HepG2 (cell line): ENCODE results near the gene NFATC2. TPM values are rescaled to one million over a fixed set of nuclear protein-coding genes. Genes with fewer than 3 reads are reported as not detected.

Experiments
- ATAC-seq: fragments of 200-7000 bp; cut with Tn5 transposase; 3 replicates; pipeline ENCODE4 v1.9.1; 2020; ENCODE audit warnings: mild to moderate bottlenecking, moderate library complexity
- BruUV-seq: library from RNA; stranded (reverse); fragments of 400-500 nt; replicated peaks from 2 replicates; lab custom pipeline; 2021; lab: Mats Ljungman, UMichigan
- CTCF ChIA-PET: fragments of 300-600 bp; formaldehyde crosslinking; extraction: SDS; loops from one replicate; lab custom pipeline; 2021; ENCODE audit warnings: low total read pairs, inconsistent platforms, low intra/inter-chr PET ratio; lab: Yijun Ruan, JAX
- POLR2A ChIA-PET: fragments of 350-600 bp; sonication (Branson Sonifier 250); formaldehyde crosslinking; loops from one replicate; lab custom pipeline; 2020; ENCODE audit warnings: antibody characterized with exemption, inconsistent platforms; lab: Yijun Ruan, JAX
- DNase-seq: peaks from one replicate; pipeline ENCODE4 v3.0.0-alpha.2; 2015; ENCODE audit warnings: low spot score
- FAIRE-seq: peaks from 3 replicates; lab custom pipeline; 2011; peaks lifted over from hg19 to GRCh38; lab: Jason Lieb, UNC
- H2AFZ ChIP-seq: one replicate; pipeline ENCODE4 v1.6.1; 2011; ENCODE audit warnings: low read length, inconsistent platforms
- H3K27ac ChIP-seq: fragments of 300-600 bp; 3 replicates; pipeline ENCODE4 v1.8.0; 2011; ENCODE audit warnings: mixed run types, mild to moderate bottlenecking, mixed read lengths, low read length, inconsistent platforms; ENCODE audit not compliant: insufficient read depth; ENCODE audit errors: extremely low read length
- H3K27me3 ChIP-seq, 2 experiments: fragments of 200-600 bp in 1 of 2; 2 replicates in 1 of 2; 3 replicates in 1 of 2; pipeline versions ENCODE4 v1.6.0 to v1.8.0; 2011; ENCODE audit warnings: low read length in 2 of 2, mild to moderate bottlenecking in 2 of 2, moderate library complexity in 2 of 2, inconsistent platforms in 1 of 2; ENCODE audit not compliant: insufficient read depth in 2 of 2, control insufficient read depth in 1 of 2
- H3K36me3 ChIP-seq, 2 experiments: fragments of 200-600 bp in 1 of 2; replicated peaks in 1 of 2; 2 replicates in 1 of 2; 3 replicates in 1 of 2; pipeline versions ENCODE4 v1.5.1 to v1.8.0; 2011; ENCODE audit warnings: low read length in 2 of 2, inconsistent platforms in 1 of 2; ENCODE audit not compliant: insufficient read depth in 2 of 2, control insufficient read depth in 1 of 2
- H3K4me1 ChIP-seq: 2 replicates; pipeline ENCODE4 v1.5.1; 2012; ENCODE audit warnings: low read length, inconsistent platforms; ENCODE audit not compliant: insufficient read depth
- H3K4me2 ChIP-seq: 2 replicates; pipeline ENCODE4 v1.6.0; 2011; ENCODE audit warnings: low read depth, low read length, inconsistent platforms
- H3K4me3 ChIP-seq, 3 experiments: fragments of 200-600 bp in 1 of 3; sonication (generic), shearing (Covaris generic) in 1 of 3; replicated peaks in 1 of 3; 2 replicates each; pipeline ENCODE4 v1.5.1; 2011 to 2016; ENCODE audit warnings: low read length in 3 of 3, inconsistent platforms in 2 of 3, low read depth in 2 of 3, mild to moderate bottlenecking in 2 of 3, control low read depth in 1 of 3, mixed read lengths in 1 of 3; ENCODE audit not compliant: insufficient read depth in 1 of 3
- H3K79me2 ChIP-seq: one replicate; pipeline ENCODE4 v1.6.1; 2011; ENCODE audit warnings: low read length, inconsistent platforms; ENCODE audit not compliant: insufficient read depth
- H3K9ac ChIP-seq: 2 replicates; pipeline ENCODE4 v1.6.0; 2011; ENCODE audit warnings: mild to moderate bottlenecking, low read depth, low read length, inconsistent platforms; ENCODE audit not compliant: insufficient read depth
- H3K9me3 ChIP-seq: 2 replicates; pipeline ENCODE4 v1.5.1; 2012; ENCODE audit warnings: mild to moderate bottlenecking, low read length
- H4K20me1 ChIP-seq: 2 replicates; pipeline ENCODE4 v1.6.0; 2011; ENCODE audit warnings: inconsistent platforms, mild to moderate bottlenecking, low read length, moderate library complexity; ENCODE audit not compliant: insufficient read depth
- FOXK1 ChIP-seq: sonication (generic); formaldehyde crosslinking; IDR thresholded peaks from 2 replicates; pipeline ENCODE4 v1.4.0; 2020; ENCODE audit warnings: low read depth, missing genetic modification reagents, borderline replicate concordance
- JDP2 ChIP-seq: sonication (generic); formaldehyde crosslinking; IDR thresholded peaks from 2 replicates; pipeline ENCODE4 v1.8.1; 2022; ENCODE audit warnings: missing genetic modification reagents, borderline replicate concordance
- RAD21 ChIP-seq: fragments of 450-650 bp; formaldehyde crosslinking; IDR thresholded peaks from 2 replicates; pipeline ENCODE4 v1.5.0; 2020; ENCODE audit warnings: mild to moderate bottlenecking
- TFDP1 ChIP-seq: IDR thresholded peaks from 2 replicates; pipeline ENCODE4 v1.6.1; 2016; ENCODE audit warnings: missing compliant biosample characterization, missing genetic modification reagents, borderline replicate concordance
- ZNF891 ChIP-seq: sonication (generic); formaldehyde crosslinking; IDR thresholded peaks from 2 replicates; pipeline ENCODE4 v1.5.0; 2020; ENCODE audit warnings: mild to moderate bottlenecking, missing genetic modification reagents
- WGBS: methylation state at CpG from one replicate; pipeline ENCODE4 v1.1.6; 2017; ENCODE audit warnings: low lambda C conversion rate; 5-methylcytosine and 5-hydroxymethylcytosine counted together
- in situ Hi-C: cut with HindIII; loops from 2 replicates; pipeline ENCODE4 v1.10.0; 2017; ENCODE audit warnings: low pct_unique_long_range_greater_than_20kb; ENCODE audit not compliant: extremely low pct_ligation_motif_present
- intact Hi-C: fragments of 100-400 bp; cut with micrococcal nuclease; formaldehyde crosslinking; loops from one replicate; pipeline ENCODE4 v1.10.0; 2022; ENCODE audit not compliant: unreplicated experiment
- polyA plus RNA-seq, 8 experiments: library from polyadenylated mRNA; depleted of rRNA in 3 of 8; stranded (reverse) in 7 of 8; unstranded in 1 of 8; fragments of >200 nt; fragmentation: Illumina TruSeq in 4 of 8; extraction: Trizol in 4 of 8; gene quantifications; 2 replicates each; pipeline versions ENCODE4 v1.2.1 to v1.2.3, GENCODE V29; 2011 to 2016; ENCODE audit warnings: low read depth in 4 of 8, missing spikeins in 1 of 8, mixed read lengths in 1 of 8; ENCODE audit not compliant: insufficient read depth in 1 of 8
- total RNA-seq, 5 experiments: library from RNA; depleted of rRNA; stranded (reverse); fragments of >200 nt; fragmentation: Illumina TruSeq; extraction: Trizol; gene quantifications; 2 replicates each; pipeline ENCODE4 v1.2.3, GENCODE V29; 2016; ENCODE audit warnings: low read depth in 1 of 5

The NFATC2 gene
- total and polyA plus RNA-seq, 2 of the 13 experiments (the other 11 are each of a cell fraction or from before 2014, with no cell fraction given), result 1.9 to 3.3 TPM

DNA sequence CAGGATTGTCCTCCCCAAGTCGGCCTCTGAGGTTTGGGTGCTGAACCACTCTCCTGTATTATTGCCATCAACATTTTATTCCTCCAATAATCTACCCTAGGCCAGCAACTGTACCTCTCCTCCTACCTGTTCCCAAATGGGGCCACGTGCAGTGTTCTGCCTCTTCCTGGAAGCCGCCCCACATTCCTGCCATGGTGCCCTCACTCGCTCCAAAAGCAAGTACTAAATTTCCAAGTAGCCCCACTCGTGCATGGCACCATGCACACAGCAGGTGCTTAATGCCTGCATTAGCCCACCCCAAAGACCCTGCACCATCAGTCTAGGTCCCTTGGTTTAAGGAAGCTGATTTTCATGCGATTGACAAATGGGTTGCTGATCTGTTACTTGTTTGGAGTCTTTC lies 147.8 kb downstream of the NFATC2 start:
- Histone ChIP-seq H3K4me3 (no peak overlapping the region), H3K27ac (no peak overlapping the region), H3K4me2 (no peak overlapping the region), H3K27me3 (no peaks in the 10 kb centered on the region), H3K36me3 (peaks cover 1 to 19% of the 10 kb centered on the region in 2 experiments; a peak in 2 of 5 replicates), H3K9ac (no peak overlapping the region), H3K79me2 (no peaks in the 10 kb centered on the region), H3K4me1 (no peaks in the 10 kb centered on the region), H3K9me3 (no peaks in the 10 kb centered on the region), H2AFZ (no peak overlapping the region), H4K20me1 (no peaks in the 10 kb centered on the region)
- no TSS peak for BruUV-seq
- ChIA-PET CTCF (no interaction called here), POLR2A (no interaction called here)
- DNase-seq (no peak), ATAC-seq (no peak), FAIRE-seq (no peak)
- in situ Hi-C loops, result no loop called here
- no peak for TF ChIP-seq RAD21 (CRISPR knock-in tag)
- no peak for TF ChIP-seq TFDP1 (CRISPR knock-in tag)
- no peak for TF ChIP-seq FOXK1 (CRISPR knock-in tag)
- WGBS, result 91% methylated on average over 6 of the region's 6 CpGs
- intact Hi-C loops, result no loop called here

- CTCF ChIA-PET, result no interaction called here
- in situ Hi-C loops (no loop called here), intact Hi-C loops (no loop called here)
- no peak for ATAC-seq
- no peak overlapping the region for H2AFZ ChIP-seq
- no peaks in the 10 kb centered on the region for H3K79me2 ChIP-seq
- no peak overlapping the region for H3K4me2 ChIP-seq
- DNase-seq, result no peak
- no peak overlapping the region for H3K9ac ChIP-seq
- H4K20me1 ChIP-seq, result no peaks in the 10 kb centered on the region
- no peak overlapping the region for H3K27ac ChIP-seq
- WGBS, result 95% methylated on average over 6 of the region's 6 CpGs
- H3K4me3 ChIP-seq, result no peak overlapping the region
- H3K36me3 ChIP-seq, result peaks cover 1 to 19% of the 10 kb centered on the region in 2 experiments; a peak in 3 of 5 replicates
- TF ChIP-seq JDP2 (CRISPR knock-in tag) (no peak), ZNF891 (CRISPR knock-in tag) (no peak)
- no TSS peak for BruUV-seq
- H3K27me3 ChIP-seq, result no peaks in the 10 kb centered on the region
- no peaks in the 10 kb centered on the region for H3K4me1 ChIP-seq
- no peaks in the 10 kb centered on the region for H3K9me3 ChIP-seq
- FAIRE-seq, result no peak
- POLR2A ChIA-PET, result no interaction called here
Observed at GRCh38 chr20:51393571-51393970, 148.9 kb downstream of the NFATC2 start.
